Bronchial epithelial cell (primary cell): Measurements from ENCODE around the gene SLC12A7. TPM values are rescaled to one million over a fixed set of nuclear protein-coding genes. Genes with fewer than 3 reads are reported as not detected.

Experiments
- DNase-seq: peaks from one replicate; pipeline ENCODE4 v3.0.0-alpha.2; 2010; ENCODE audit warnings: low read depth
- FAIRE-seq: peaks from 2 replicates; lab custom pipeline; 2011; peaks lifted over from hg19 to GRCh38; lab: Jason Lieb, UNC
- H3K27me3 ChIP-seq: 2 replicates; pipeline ENCODE4 v1.5.1; 2011; ENCODE audit warnings: low read length; ENCODE audit not compliant: control insufficient read depth, insufficient read depth
- H3K36me3 ChIP-seq: 2 replicates; pipeline ENCODE4 v1.5.1; 2011; ENCODE audit warnings: low read length; ENCODE audit not compliant: control insufficient read depth, insufficient read depth
- H3K4me3 ChIP-seq: 2 replicates; pipeline ENCODE4 v1.5.1; 2011; ENCODE audit warnings: mild to moderate bottlenecking, low read depth, low read length, control low read depth
- total RNA-seq: library from RNA; depleted of rRNA; stranded (reverse); fragments of >200 nt; gene quantifications from 2 replicates; pipeline ENCODE4 v1.2.1, GENCODE V29; 2014
- TF ChIP-seq, protein P1 (sequence below): IDR thresholded peaks from 2 replicates; pipeline ENCODE4 v1.5.1; 2011; ENCODE audit warnings: mild to moderate bottlenecking, moderate library complexity, low read length, control low read depth, inconsistent platforms; ENCODE audit not compliant: insufficient read depth, severe bottlenecking

SLC12A7 gene
- total RNA-seq, 1 donor from 2014 or later, result 10.3 TPM

DNA sequence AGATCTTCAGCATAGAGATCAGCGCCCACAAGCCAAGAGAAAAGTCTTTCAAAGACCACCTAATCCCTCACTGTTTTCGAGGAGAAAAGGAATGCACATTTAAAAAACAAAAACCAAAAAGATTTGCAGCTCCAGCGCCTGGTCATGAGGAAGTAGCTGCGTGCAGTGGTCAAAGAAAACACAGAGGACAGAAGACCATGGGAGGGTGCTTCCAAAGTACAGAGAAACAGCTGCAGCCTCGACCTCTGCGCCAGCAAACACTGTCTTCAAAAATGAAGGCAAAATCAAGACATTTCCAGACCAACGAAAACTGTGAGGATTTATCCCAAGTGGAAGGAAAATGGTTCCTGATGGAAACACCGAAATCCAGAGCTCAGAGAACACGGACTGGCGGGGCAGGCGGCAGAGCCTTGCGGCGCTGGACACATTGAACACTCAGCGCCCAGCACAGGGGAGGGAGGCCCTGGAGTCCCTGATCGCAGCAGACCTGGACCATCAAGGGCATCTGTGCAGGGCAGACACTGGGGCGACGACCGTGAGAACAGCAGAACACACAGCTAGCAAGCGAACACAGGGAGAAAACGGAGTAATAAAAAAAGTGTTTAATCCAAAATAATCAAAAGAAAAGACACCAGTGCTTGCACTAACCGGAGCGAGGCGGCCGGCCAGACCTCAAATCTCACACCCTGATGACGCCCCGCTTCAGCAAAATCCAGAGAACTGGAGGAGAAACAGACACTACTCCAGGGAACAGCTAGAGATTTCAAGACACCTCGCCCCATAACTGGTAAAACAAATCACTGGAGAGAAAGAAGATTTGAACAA, 12.6 kb upstream of the SLC12A7 start:
- H3K36me3 ChIP-seq, result no peaks in the 10 kb centered on the region
- TF ChIP-seq, protein P1, sequence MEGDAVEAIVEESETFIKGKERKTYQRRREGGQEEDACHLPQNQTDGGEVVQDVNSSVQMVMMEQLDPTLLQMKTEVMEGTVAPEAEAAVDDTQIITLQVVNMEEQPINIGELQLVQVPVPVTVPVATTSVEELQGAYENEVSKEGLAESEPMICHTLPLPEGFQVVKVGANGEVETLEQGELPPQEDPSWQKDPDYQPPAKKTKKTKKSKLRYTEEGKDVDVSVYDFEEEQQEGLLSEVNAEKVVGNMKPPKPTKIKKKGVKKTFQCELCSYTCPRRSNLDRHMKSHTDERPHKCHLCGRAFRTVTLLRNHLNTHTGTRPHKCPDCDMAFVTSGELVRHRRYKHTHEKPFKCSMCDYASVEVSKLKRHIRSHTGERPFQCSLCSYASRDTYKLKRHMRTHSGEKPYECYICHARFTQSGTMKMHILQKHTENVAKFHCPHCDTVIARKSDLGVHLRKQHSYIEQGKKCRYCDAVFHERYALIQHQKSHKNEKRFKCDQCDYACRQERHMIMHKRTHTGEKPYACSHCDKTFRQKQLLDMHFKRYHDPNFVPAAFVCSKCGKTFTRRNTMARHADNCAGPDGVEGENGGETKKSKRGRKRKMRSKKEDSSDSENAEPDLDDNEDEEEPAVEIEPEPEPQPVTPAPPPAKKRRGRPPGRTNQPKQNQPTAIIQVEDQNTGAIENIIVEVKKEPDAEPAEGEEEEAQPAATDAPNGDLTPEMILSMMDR, result no peak
- FAIRE-seq, result no peak
- H3K4me3 ChIP-seq, result no peak overlapping the region
- DNase-seq, result no peak
- H3K27me3 ChIP-seq, result peaks cover 2% of the 10 kb centered on the region

DNA sequence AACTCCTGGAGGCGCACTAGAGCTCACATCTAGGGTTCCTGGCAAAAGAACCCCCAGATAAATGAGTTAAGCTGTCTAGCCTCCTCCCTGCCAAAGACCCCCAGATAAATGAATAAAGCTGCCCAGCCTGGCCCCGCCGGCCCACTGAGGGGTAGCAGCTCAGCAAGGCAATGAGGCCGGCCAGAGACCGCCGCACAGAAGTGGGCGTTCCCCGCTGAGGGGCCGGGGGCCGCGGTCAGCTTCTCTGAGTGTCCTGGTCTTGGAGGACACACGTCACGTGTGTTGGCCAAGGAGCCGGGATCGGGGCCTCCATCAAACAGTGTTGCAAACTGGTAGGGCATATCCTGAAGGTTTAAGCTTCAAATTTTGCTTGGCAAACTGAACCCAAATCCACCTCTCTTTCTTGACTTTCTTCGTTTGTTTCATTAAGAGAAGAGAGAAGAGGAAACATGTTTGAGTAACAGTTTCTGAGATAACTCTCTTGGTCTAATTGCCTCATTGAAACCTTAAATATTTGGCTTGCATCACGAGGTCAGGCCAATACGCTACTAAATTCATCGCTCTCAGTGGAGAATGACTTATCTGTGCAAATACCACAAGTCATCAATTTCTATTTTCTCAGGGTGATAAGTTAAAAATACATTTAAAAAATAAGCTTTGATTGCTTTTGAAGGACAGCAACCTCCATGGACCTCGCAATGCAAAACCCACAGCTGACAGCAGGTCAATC, 11.7 kb upstream of the SLC12A7 start:
- TF ChIP-seq, protein P1, result no peak
- no peaks in the 10 kb centered on the region for H3K36me3 ChIP-seq
- no peak for FAIRE-seq
- H3K4me3 ChIP-seq, result no peak overlapping the region
- DNase-seq, result no peak
- H3K27me3 ChIP-seq, result peaks cover 4% of the 10 kb centered on the region

- H3K27me3 ChIP-seq, result peaks cover 2% of the 10 kb centered on the region
- no peak for FAIRE-seq
These were observed 10.8 kb upstream of the SLC12A7 start for GRCh38 chr5:1122511-1123294.

DNA sequence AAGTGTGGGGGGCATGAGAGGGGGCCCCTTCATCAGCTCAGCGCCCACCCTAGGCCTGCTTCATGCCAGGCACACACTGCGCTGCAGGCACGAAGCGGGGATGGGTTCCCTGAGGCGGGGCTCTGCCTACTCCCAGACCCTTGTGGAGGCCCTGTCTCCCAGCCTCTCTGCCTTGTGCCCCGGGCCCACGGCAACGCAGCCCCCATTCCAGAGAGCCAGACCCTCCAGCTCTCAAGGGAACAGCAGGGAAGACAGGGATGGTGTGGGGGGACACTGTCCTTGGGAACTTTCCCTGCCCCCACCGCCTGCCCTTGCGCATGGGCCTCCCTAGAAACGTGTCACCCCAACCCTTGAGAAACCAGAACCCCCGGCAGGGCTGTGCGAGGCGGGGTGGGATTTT, 10.0 kb upstream of the SLC12A7 start:
- DNase-seq, result no peak
- FAIRE-seq, result no peak
- no peaks in the 10 kb centered on the region for H3K36me3 ChIP-seq
- TF ChIP-seq, protein P1, result no peak
- H3K27me3 ChIP-seq, result peaks cover 2% of the 10 kb centered on the region
- H3K4me3 ChIP-seq, result no peak overlapping the region

More at GRCh38 chr5:1122511-1123294, 10.8 kb upstream of the SLC12A7 start:
- TF ChIP-seq, protein P1, result no peak
- Histone ChIP-seq H3K36me3 (no peaks in the 10 kb centered on the region), H3K4me3 (no peak overlapping the region)
- no peak for DNase-seq

DNA sequence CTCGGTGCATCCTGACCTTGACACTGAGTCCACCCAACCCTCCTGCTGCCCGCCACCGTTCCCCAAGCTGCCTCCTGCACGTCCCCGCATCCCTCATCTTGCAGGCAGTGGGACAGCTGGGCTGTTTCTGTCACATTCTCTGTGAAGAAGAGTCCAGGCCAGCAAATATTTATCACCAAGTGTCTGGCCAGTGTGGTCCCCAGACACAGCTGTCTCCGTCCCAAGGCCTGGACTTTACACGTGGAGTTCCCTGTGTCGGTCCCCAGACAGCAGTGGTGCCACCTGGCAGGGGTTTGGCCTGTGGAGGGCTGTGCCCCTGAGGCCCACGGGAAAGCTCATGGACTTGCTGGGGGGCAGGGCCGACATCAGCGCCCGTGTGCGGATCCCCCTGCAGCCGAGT, 9.2 kb upstream of the SLC12A7 start:
- FAIRE-seq (no peak), DNase-seq (no peak)
- TF ChIP-seq, protein P1, result no peak
- H3K27me3 ChIP-seq, result peaks cover 3% of the 10 kb centered on the region
- H3K36me3 ChIP-seq, result no peaks in the 10 kb centered on the region
- no peak overlapping the region for H3K4me3 ChIP-seq
